GM12878 (cell line): ENCODE measurements around the gene ATP6V1F. TPM values are rescaled to one million over a fixed set of nuclear protein-coding genes. Genes with fewer than 3 reads are reported as not detected.

Experiments
- ATF7 ChIP-seq: fragments of 450-650 bp; IDR thresholded peaks from 2 replicates; pipeline ENCODE4 v1.6.1; 2016; ENCODE audit warnings: low read depth, mild to moderate bottlenecking
- BMI1 ChIP-seq: fragments of 450-650 bp; IDR thresholded peaks from 2 replicates; pipeline ENCODE4 v1.6.1; 2016; ENCODE audit warnings: mild to moderate bottlenecking, moderate library complexity, borderline replicate concordance
- CBX5 ChIP-seq: sonication (generic); IDR thresholded peaks from 2 replicates; pipeline ENCODE4 v1.6.1; 2016; ENCODE audit warnings: low read depth, moderate library complexity, mild to moderate bottlenecking, inconsistent platforms
- EP300 ChIP-seq, 2 experiments: fragments of 150-350 bp in 1 of 2; IDR thresholded peaks; 2 replicates each; pipeline ENCODE4 v1.6.1; 2011 to 2012; ENCODE audit warnings: low read depth in 2 of 2, low read length in 2 of 2, borderline replicate concordance in 1 of 2, improper control_type of control experiment in 1 of 2, inconsistent platforms in 1 of 2; ENCODE audit not compliant: control insufficient read depth in 1 of 2
- EZH2 ChIP-seq: IDR thresholded peaks from 2 replicates; pipeline ENCODE4 v1.6.1; 2012; ENCODE audit warnings: low read depth, mild to moderate bottlenecking, control low read depth, inconsistent platforms, low read length, borderline replicate concordance; ENCODE audit not compliant: control insufficient read depth
- HCFC1 ChIP-seq: fragments of 150-350 bp; IDR thresholded peaks from 2 replicates; pipeline ENCODE4 v1.6.1; 2014; ENCODE audit warnings: low read length
- NFXL1 ChIP-seq: fragments of 450-650 bp; IDR thresholded peaks from 2 replicates; pipeline ENCODE4 v1.6.1; 2017; ENCODE audit warnings: antibody characterized with exemption, mild to moderate bottlenecking, borderline replicate concordance
- NFYB ChIP-seq: IDR thresholded peaks from 2 replicates; pipeline ENCODE4 v1.6.1; 2011; ENCODE audit warnings: low read depth, mild to moderate bottlenecking, low read length, improper control_type of control experiment, moderate library complexity; ENCODE audit not compliant: insufficient read depth
- POLR2AphosphoS2 ChIP-seq: IDR thresholded peaks from 2 replicates; pipeline ENCODE4 v1.6.1; 2011; ENCODE audit warnings: low read depth, mild to moderate bottlenecking, low read length, improper control_type of control experiment, moderate library complexity
- RFX5 ChIP-seq: IDR thresholded peaks from 2 replicates; pipeline ENCODE4 v1.6.1; 2011; ENCODE audit warnings: low read depth, low read length, improper control_type of control experiment
- STAT3 ChIP-seq: IDR thresholded peaks from 2 replicates; pipeline ENCODE4 v1.6.1; 2011; ENCODE audit warnings: low read depth, low read length, improper control_type of control experiment
- ZNF384 ChIP-seq: IDR thresholded peaks from 2 replicates; pipeline ENCODE4 v1.6.1; 2012; ENCODE audit warnings: low read depth, mild to moderate bottlenecking, low read length, improper control_type of control experiment, borderline replicate concordance
- polyA plus RNA-seq, 11 experiments: library from polyadenylated mRNA; depleted of rRNA in 4 of 11; unstranded in 6 of 11; stranded (reverse) in 5 of 11; fragments of >200 nt; fragmentation: Nextera tagmentation in 4 of 11; fragmentation: Illumina TruSeq in 1 of 11; extraction: Ambion mirVana in 4 of 11; extraction: Trizol in 1 of 11; gene quantifications; 1 replicate in 1 of 11; 2 replicates in 10 of 11; pipeline versions ENCODE4 v1.2.1 to v1.2.3, GENCODE V29; 2011 to 2016; ENCODE audit warnings: inconsistent platforms in 2 of 11, missing spikeins in 2 of 11, low read depth in 1 of 11
- total RNA-seq, 4 experiments: library from RNA; depleted of rRNA in 3 of 4; stranded (reverse); fragments of >200 nt in 3 of 4; fragmentation: Illumina TruSeq in 1 of 4; extraction: Trizol in 1 of 4; gene quantifications; 2 replicates each; pipeline versions ENCODE4 v1.2.1 to v1.2.3, GENCODE V29; 2013 to 2021
- TF ChIP-seq, protein P1 (sequence below): fragments of 450-650 bp; formaldehyde crosslinking; IDR thresholded peaks from 2 replicates; pipeline ENCODE4 v1.5.0; 2022; ENCODE audit warnings: mild to moderate bottlenecking, missing genetic modification characterization
- TF ChIP-seq, protein P2 (sequence below): fragments of 450-650 bp; formaldehyde crosslinking; IDR thresholded peaks from 2 replicates; pipeline ENCODE4 v1.4.0; 2022; ENCODE audit warnings: mild to moderate bottlenecking, moderate library complexity
- TF ChIP-seq, protein P3 (sequence below): IDR thresholded peaks from 2 replicates; pipeline ENCODE4 v1.6.1; 2011; ENCODE audit warnings: low read depth, low read length, improper control_type of control experiment, borderline replicate concordance
- TF ChIP-seq, protein P4 (sequence below): fragments of 450-650 bp; formaldehyde crosslinking; IDR thresholded peaks from 2 replicates; pipeline ENCODE4 v1.4.0; 2020; ENCODE audit warnings: mild to moderate bottlenecking, moderate library complexity

Gene ATP6V1F
- total and polyA plus RNA-seq, 10 of the 15 experiments (the other 5 are each of a cell fraction or from before 2014, with no cell fraction given), result 111 to 343 (median 203) TPM

DNA sequence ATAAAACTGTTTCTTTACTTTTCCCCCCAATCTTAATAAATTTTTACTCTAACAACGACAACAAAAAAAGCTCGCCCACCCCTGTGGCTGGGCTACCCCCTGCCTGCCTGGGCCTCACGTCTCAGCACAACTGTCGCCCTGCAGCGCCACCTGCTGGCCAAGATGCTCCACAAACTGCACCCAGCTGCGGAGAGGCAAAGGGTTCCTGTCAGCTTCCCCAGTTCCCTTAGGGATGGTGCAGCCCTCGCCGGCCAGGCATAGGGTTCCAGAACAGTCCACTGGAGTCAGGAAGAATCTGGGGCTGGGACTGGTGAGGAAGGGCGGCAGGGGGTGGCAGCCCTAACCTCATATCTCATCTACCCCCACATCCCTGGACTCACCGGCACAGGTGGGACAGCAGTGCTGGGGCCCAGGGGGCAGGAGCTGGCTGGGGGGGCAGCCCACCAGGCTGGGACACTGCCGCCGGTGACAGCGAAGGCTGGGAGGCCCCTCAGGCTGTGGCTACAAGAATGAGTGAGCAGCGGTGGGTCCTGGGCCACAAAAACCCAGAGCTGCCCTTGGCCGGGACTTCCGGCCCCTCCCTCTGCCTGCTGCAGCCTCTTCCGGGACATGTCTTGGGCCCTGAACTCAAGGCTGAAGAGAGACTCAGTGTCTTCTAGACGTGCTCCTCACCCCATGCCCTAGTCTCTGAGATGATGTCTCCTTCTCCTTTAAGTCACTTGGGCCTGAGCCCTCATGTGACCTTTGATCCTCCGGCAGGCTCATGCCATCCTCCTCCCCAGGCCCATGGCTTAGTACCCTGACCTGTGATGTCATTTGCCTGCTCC lies 21.2 kb downstream of the ATP6V1F start (continued):
- TF ChIP-seq, protein P1, sequence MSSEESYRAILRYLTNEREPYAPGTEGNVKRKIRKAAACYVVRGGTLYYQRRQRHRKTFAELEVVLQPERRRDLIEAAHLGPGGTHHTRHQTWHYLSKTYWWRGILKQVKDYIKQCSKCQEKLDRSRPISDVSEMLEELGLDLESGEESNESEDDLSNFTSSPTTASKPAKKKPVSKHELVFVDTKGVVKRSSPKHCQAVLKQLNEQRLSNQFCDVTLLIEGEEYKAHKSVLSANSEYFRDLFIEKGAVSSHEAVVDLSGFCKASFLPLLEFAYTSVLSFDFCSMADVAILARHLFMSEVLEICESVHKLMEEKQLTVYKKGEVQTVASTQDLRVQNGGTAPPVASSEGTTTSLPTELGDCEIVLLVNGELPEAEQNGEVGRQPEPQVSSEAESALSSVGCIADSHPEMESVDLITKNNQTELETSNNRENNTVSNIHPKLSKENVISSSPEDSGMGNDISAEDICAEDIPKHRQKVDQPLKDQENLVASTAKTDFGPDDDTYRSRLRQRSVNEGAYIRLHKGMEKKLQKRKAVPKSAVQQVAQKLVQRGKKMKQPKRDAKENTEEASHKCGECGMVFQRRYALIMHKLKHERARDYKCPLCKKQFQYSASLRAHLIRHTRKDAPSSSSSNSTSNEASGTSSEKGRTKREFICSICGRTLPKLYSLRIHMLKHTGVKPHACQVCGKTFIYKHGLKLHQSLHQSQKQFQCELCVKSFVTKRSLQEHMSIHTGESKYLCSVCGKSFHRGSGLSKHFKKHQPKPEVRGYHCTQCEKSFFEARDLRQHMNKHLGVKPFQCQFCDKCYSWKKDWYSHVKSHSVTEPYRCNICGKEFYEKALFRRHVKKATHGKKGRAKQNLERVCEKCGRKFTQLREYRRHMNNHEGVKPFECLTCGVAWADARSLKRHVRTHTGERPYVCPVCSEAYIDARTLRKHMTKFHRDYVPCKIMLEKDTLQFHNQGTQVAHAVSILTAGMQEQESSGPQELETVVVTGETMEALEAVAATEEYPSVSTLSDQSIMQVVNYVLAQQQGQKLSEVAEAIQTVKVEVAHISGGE (CRISPR knock-in tag), result no peak
- TF ChIP-seq NFYB, result no peak
- TF ChIP-seq, protein P2, sequence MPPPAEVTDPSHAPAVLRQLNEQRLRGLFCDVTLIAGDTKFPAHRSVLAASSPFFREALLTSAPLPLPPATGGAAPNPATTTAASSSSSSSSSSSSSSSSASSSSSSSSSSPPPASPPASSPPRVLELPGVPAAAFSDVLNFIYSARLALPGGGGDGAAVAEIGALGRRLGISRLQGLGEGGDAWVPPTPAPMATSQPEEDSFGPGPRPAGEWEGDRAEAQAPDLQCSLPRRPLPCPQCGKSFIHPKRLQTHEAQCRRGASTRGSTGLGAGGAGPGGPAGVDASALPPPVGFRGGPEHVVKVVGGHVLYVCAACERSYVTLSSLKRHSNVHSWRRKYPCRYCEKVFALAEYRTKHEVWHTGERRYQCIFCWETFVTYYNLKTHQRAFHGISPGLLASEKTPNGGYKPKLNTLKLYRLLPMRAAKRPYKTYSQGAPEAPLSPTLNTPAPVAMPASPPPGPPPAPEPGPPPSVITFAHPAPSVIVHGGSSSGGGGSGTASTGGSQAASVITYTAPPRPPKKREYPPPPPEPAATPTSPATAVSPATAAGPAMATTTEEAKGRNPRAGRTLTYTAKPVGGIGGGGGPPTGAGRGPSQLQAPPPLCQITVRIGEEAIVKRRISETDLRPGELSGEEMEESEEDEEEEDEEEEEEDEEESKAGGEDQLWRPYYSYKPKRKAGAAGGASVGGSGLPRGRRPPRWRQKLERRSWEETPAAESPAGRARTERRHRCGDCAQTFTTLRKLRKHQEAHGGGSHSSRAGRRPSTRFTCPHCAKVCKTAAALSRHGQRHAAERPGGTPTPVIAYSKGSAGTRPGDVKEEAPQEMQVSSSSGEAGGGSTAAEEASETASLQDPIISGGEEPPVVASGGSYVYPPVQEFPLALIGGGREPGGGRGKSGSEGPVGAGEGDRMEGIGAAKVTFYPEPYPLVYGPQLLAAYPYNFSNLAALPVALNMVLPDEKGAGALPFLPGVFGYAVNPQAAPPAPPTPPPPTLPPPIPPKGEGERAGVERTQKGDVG (CRISPR knock-in tag), result no peak
- TF ChIP-seq BMI1, result no peak
- no peak; a peak in 1 of 4 replicates for TF ChIP-seq EP300 (IDR thresholded peaks at IDR 0.05; ENCODE audit: borderline replicate concordance in 1 of 2, control insufficient read depth in 1 of 2, low read depth in 2 of 2, low read length in 2 of 2)
- TF ChIP-seq, protein P3, sequence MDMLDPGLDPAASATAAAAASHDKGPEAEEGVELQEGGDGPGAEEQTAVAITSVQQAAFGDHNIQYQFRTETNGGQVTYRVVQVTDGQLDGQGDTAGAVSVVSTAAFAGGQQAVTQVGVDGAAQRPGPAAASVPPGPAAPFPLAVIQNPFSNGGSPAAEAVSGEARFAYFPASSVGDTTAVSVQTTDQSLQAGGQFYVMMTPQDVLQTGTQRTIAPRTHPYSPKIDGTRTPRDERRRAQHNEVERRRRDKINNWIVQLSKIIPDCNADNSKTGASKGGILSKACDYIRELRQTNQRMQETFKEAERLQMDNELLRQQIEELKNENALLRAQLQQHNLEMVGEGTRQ, result no peak
- TF ChIP-seq CBX5, result peak; percentile 83; the same call in 1 of the 2 replicates
- no peak for TF ChIP-seq NFXL1
- no peak for TF ChIP-seq RFX5
- 0 out of 2 replicates have a peak, but pooled peaks have one; percentile 17 for TF ChIP-seq ZNF384
- TF ChIP-seq HCFC1, result no peak
- TF ChIP-seq POLR2AphosphoS2, result no peak
- TF ChIP-seq EZH2, result no peak
- TF ChIP-seq ATF7, result no peak
- TF ChIP-seq STAT3, result no peak
- TF ChIP-seq, protein P4, sequence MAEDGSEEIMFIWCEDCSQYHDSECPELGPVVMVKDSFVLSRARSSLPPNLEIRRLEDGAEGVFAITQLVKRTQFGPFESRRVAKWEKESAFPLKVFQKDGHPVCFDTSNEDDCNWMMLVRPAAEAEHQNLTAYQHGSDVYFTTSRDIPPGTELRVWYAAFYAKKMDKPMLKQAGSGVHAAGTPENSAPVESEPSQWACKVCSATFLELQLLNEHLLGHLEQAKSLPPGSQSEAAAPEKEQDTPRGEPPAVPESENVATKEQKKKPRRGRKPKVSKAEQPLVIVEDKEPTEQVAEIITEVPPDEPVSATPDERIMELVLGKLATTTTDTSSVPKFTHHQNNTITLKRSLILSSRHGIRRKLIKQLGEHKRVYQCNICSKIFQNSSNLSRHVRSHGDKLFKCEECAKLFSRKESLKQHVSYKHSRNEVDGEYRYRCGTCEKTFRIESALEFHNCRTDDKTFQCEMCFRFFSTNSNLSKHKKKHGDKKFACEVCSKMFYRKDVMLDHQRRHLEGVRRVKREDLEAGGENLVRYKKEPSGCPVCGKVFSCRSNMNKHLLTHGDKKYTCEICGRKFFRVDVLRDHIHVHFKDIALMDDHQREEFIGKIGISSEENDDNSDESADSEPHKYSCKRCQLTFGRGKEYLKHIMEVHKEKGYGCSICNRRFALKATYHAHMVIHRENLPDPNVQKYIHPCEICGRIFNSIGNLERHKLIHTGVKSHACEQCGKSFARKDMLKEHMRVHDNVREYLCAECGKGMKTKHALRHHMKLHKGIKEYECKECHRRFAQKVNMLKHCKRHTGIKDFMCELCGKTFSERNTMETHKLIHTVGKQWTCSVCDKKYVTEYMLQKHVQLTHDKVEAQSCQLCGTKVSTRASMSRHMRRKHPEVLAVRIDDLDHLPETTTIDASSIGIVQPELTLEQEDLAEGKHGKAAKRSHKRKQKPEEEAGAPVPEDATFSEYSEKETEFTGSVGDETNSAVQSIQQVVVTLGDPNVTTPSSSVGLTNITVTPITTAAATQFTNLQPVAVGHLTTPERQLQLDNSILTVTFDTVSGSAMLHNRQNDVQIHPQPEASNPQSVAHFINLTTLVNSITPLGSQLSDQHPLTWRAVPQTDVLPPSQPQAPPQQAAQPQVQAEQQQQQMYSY (CRISPR knock-in tag), result no peak
